Astrocyte of the spinal cord (primary cell): ENCODE measurements around the gene KCNK10.

Experiments
- DNase-seq: peaks from one replicate; pipeline ENCODE4 v3.0.0; 2011; ENCODE audit warnings: low read depth, low spot score
- H3K4me3 ChIP-seq: 2 replicates; pipeline ENCODE4 v1.5.1; 2011; ENCODE audit warnings: low read depth, mild to moderate bottlenecking, low read length, moderate library complexity
- CTCF ChIP-seq: IDR thresholded peaks from 2 replicates; pipeline ENCODE4 v1.5.1; 2012; ENCODE audit warnings: low read depth, mild to moderate bottlenecking, low read length, inconsistent platforms
- in situ Hi-C: cut with HindIII; loops from 2 replicates; pipeline ENCODE4 v1.10.0; 2017; ENCODE audit warnings: low sequenced_read_pairs

Gene KCNK10

GRCh38 chr14:88199882-88200281 lies 123.2 kb downstream of the KCNK10 start:
- no peak for DNase-seq
- no peak for TF ChIP-seq CTCF
- in situ Hi-C loops = no loop called here
- no peak overlapping the region for H3K4me3 ChIP-seq

GRCh38 chr14:88198446-88198845 lies 124.6 kb downstream of the KCNK10 start:
- in situ Hi-C loops = no loop called here
- DNase-seq = no peak
- no peak for TF ChIP-seq CTCF
- H3K4me3 ChIP-seq = no peak overlapping the region

- no peak for TF ChIP-seq CTCF
- in situ Hi-C loops = no loop called here
- H3K4me3 ChIP-seq = no peak overlapping the region
- no peak for DNase-seq
These were observed 126.1 kb downstream of the KCNK10 start for GRCh38 chr14:88196925-88197324.

- in situ Hi-C loops = no loop called here
- DNase-seq = no peak
- no peak for TF ChIP-seq CTCF
- no peak overlapping the region for H3K4me3 ChIP-seq
These were observed 126.8 kb downstream of the KCNK10 start for GRCh38 chr14:88196116-88196890.

- no peak for TF ChIP-seq CTCF
- in situ Hi-C loops = no loop called here
- no peak overlapping the region for H3K4me3 ChIP-seq
- DNase-seq = no peak
These were observed 127.4 kb downstream of the KCNK10 start for GRCh38 chr14:88195676-88196075.

- TF ChIP-seq CTCF = no peak
- no peak for DNase-seq
- in situ Hi-C loops = no loop called here
- H3K4me3 ChIP-seq = no peak overlapping the region
These were observed 128.5 kb downstream of the KCNK10 start for GRCh38 chr14:88194531-88194930.
